ENCODE data around the gene CAPN14.

DNA sequence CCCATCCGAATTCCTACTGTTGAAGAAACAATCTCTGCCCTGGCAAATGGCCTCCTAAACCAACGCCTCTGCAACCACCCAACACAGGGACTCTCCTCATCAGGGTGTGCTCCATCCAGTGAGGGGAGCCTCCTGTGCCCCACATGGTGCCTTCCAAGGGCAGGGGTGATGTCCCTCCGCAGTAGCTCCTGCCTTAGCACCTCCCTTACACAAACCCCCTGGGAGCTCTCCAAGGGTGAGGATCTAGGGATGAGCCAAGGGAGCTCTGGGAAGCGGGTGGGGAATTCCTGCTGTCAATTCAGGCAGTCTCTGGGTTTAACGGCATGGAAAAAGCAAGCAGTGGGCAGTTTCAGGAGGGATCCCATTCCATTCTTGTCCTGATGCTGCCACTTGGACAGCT, 82.8 kb downstream of the CAPN14 start:
- TF ChIP-seq, protein P1, sequence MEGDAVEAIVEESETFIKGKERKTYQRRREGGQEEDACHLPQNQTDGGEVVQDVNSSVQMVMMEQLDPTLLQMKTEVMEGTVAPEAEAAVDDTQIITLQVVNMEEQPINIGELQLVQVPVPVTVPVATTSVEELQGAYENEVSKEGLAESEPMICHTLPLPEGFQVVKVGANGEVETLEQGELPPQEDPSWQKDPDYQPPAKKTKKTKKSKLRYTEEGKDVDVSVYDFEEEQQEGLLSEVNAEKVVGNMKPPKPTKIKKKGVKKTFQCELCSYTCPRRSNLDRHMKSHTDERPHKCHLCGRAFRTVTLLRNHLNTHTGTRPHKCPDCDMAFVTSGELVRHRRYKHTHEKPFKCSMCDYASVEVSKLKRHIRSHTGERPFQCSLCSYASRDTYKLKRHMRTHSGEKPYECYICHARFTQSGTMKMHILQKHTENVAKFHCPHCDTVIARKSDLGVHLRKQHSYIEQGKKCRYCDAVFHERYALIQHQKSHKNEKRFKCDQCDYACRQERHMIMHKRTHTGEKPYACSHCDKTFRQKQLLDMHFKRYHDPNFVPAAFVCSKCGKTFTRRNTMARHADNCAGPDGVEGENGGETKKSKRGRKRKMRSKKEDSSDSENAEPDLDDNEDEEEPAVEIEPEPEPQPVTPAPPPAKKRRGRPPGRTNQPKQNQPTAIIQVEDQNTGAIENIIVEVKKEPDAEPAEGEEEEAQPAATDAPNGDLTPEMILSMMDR (IDR thresholded peaks at IDR 0.05), result no peak
- TF ChIP-seq POLR2A (IDR thresholded peaks at IDR 0.05), result no peak

Data from adrenal gland (tissue), 5 donors.